ENCODE results near the gene CFAP97D2. TPM values are rescaled to one million over a fixed set of nuclear protein-coding genes. Genes with fewer than 3 reads are reported as not detected.
"Not testable (repeated sequence)": the region's sequence is repeated elsewhere in the genome, so short reads cannot be mapped to it uniquely, and the experiment has no call there.

The CFAP97D2 gene
- polyA plus RNA-seq, 1 donor from 2014 or later = not detected

DNA sequence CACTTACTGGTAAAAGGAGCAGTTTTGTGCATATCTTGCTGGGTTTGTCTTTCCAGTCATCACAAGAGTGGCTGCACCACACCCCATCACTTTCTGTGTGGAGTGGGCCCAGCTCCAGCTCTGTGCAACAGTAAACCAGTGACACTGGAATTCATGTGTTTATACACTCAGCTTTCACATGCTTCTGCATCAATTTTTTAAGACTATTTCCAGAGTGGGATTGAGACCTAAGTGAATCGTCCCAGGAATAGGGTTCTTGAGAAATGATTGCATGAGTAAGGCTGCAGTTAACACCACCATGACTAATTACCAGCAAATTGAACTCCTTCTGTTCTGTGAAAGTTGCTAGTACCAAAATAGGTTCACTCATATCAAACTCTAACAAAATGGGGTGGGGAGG lies 5.3 kb upstream of the CFAP97D2 start:
- Histone ChIP-seq H3K36me3 (ENCODE audit: insufficient read depth, low read length) (no peaks in the 10 kb centered on the region), H3K4me3 (ENCODE audit: low read length) (no peak overlapping the region), H3F3A (ENCODE audit: insufficient read depth, low read length, poor library complexity, severe bottlenecking) (no peaks in the 10 kb centered on the region), H3K27ac (ENCODE audit: low read length) (no peak overlapping the region), H3K9me3 (ENCODE audit: low read length) (peaks cover 2% of the 10 kb centered on the region), H4K20me1 (ENCODE audit: insufficient read depth) (no peaks in the 10 kb centered on the region), H3K9me2 (ENCODE audit: insufficient read depth, low read length) (no peaks in the 10 kb centered on the region), H2AFZ (ENCODE audit: low read depth, low read length) (no peak overlapping the region), H3K27me3 (ENCODE audit: insufficient read depth, low read depth, low read length) (no peaks in the 10 kb centered on the region), H3K9ac (ENCODE audit: low read length) (no peak overlapping the region), H3K4me2 (ENCODE audit: low read length) (no peak overlapping the region), H3K79me2 (replicated peaks; ENCODE audit: insufficient read depth, low read length) (no peaks in the 10 kb centered on the region)
- TF ChIP-seq MXI1 (conservative IDR thresholded peaks at IDR 0.05; ENCODE audit: poor library complexity, severe bottlenecking) (no peak), EZH2 (IDR thresholded peaks at IDR 0.05; ENCODE audit: borderline replicate concordance, insufficient read depth, low read length, poor library complexity, severe bottlenecking) (no peak), POLR2AphosphoS5 (IDR thresholded peaks at IDR 0.05) (no peak), CTCF (IDR thresholded peaks at IDR 0.05; ENCODE audit: poor library complexity, severe bottlenecking) (no peak), SMC3 (conservative IDR thresholded peaks at IDR 0.05; ENCODE audit: poor library complexity) (no peak), RAD21 (conservative IDR thresholded peaks at IDR 0.05) (no peak), EP300 (conservative IDR thresholded peaks at IDR 0.05; ENCODE audit: poor library complexity, severe bottlenecking) (no peak), TAF1 (IDR thresholded peaks at IDR 0.05; ENCODE audit: low read depth) (no peak)
- TF ChIP-seq, protein P1, sequence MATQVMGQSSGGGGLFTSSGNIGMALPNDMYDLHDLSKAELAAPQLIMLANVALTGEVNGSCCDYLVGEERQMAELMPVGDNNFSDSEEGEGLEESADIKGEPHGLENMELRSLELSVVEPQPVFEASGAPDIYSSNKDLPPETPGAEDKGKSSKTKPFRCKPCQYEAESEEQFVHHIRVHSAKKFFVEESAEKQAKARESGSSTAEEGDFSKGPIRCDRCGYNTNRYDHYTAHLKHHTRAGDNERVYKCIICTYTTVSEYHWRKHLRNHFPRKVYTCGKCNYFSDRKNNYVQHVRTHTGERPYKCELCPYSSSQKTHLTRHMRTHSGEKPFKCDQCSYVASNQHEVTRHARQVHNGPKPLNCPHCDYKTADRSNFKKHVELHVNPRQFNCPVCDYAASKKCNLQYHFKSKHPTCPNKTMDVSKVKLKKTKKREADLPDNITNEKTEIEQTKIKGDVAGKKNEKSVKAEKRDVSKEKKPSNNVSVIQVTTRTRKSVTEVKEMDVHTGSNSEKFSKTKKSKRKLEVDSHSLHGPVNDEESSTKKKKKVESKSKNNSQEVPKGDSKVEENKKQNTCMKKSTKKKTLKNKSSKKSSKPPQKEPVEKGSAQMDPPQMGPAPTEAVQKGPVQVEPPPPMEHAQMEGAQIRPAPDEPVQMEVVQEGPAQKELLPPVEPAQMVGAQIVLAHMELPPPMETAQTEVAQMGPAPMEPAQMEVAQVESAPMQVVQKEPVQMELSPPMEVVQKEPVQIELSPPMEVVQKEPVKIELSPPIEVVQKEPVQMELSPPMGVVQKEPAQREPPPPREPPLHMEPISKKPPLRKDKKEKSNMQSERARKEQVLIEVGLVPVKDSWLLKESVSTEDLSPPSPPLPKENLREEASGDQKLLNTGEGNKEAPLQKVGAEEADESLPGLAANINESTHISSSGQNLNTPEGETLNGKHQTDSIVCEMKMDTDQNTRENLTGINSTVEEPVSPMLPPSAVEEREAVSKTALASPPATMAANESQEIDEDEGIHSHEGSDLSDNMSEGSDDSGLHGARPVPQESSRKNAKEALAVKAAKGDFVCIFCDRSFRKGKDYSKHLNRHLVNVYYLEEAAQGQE (IDR thresholded peaks at IDR 0.05; ENCODE audit: borderline replicate concordance) = no peak

DNA sequence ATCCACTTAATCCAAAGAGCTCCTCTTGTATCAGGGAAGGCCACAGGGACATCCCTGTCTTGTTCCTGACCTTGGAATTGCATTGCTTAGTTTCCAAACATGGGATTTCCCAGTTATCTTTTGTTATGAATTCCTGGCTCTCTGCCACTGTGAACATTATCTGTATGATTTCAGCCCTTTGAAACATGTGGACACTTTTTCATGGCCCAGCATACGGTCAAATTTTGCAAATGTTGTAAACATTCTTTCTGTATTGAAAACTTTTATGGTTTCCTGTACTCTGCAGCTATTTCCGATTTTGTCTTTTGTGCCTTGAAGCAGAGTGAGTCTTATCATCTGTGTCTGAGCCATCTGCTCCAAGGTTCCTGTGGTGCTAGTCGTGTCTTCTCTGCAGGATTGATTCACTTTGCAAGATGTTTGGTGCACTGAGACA lies 4.5 kb upstream of the CFAP97D2 start:
- H3K9me2 ChIP-seq (ENCODE audit: insufficient read depth, low read length) = no peaks in the 10 kb centered on the region
- no peak overlapping the region for H3K9ac ChIP-seq (ENCODE audit: low read length)
- no peaks in the 10 kb centered on the region for H3K27me3 ChIP-seq (ENCODE audit: insufficient read depth, low read depth, low read length)
- H3F3A ChIP-seq (ENCODE audit: insufficient read depth, low read length, poor library complexity, severe bottlenecking) = no peaks in the 10 kb centered on the region
- TF ChIP-seq EP300 (conservative IDR thresholded peaks at IDR 0.05; ENCODE audit: poor library complexity, severe bottlenecking) (no peak), POLR2AphosphoS5 (IDR thresholded peaks at IDR 0.05) (no peak), CTCF (IDR thresholded peaks at IDR 0.05; ENCODE audit: poor library complexity, severe bottlenecking) (no peak), SMC3 (conservative IDR thresholded peaks at IDR 0.05; ENCODE audit: poor library complexity) (no peak), TAF1 (IDR thresholded peaks at IDR 0.05; ENCODE audit: low read depth) (no peak), RAD21 (conservative IDR thresholded peaks at IDR 0.05) (no peak), MXI1 (conservative IDR thresholded peaks at IDR 0.05; ENCODE audit: poor library complexity, severe bottlenecking) (no peak), EZH2 (IDR thresholded peaks at IDR 0.05; ENCODE audit: borderline replicate concordance, insufficient read depth, low read length, poor library complexity, severe bottlenecking) (no peak)
- TF ChIP-seq, protein P1 (IDR thresholded peaks at IDR 0.05; ENCODE audit: borderline replicate concordance) = no peak
- H3K4me3 ChIP-seq (ENCODE audit: low read length) = no peak overlapping the region
- H3K4me2 ChIP-seq (ENCODE audit: low read length) = no peak overlapping the region
- no peaks in the 10 kb centered on the region for H3K79me2 ChIP-seq (replicated peaks; ENCODE audit: insufficient read depth, low read length)
- no peaks in the 10 kb centered on the region for H3K36me3 ChIP-seq (ENCODE audit: insufficient read depth, low read length)
- no peaks in the 10 kb centered on the region for H4K20me1 ChIP-seq (ENCODE audit: insufficient read depth)
- H3K27ac ChIP-seq (ENCODE audit: low read length) = no peak overlapping the region
- peaks cover 2% of the 10 kb centered on the region for H3K9me3 ChIP-seq (ENCODE audit: low read length)
- H2AFZ ChIP-seq (ENCODE audit: low read depth, low read length) = no peak overlapping the region

DNA sequence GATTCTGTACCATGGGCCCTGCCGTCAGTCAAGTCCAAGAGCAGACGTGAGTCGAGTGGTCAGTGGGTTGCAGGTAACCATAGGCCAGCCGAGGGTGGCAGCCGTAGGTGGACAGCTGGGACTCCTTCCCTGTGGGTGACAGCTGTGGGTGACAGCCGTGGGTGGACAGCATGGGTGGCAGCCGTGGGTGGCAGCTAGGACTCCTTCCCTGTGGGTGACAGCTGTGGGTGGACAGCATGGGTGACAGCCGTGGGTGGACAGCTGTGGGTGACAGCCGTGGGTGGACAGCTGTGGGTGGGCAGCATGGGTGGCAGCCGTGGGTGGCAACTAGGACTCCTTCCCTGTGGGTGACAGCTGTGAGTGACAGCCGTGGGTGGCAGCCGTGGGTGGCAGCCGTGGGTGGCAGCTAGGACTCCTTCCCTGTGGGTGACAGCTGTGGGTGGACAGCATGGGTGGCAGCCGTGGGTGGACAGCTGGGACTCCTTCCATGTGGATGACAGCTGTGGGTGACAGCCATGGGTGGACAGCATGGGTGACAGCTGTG lies 2.6 kb upstream of the CFAP97D2 start:
- not testable (repeated sequence) for H3K4me3 ChIP-seq (ENCODE audit: low read length); H3K79me2 ChIP-seq (replicated peaks; ENCODE audit: insufficient read depth, low read length); H3K27me3 ChIP-seq (ENCODE audit: insufficient read depth, low read depth, low read length); H2AFZ ChIP-seq (ENCODE audit: low read depth, low read length); H3K9ac ChIP-seq (ENCODE audit: low read length); H3K9me2 ChIP-seq (ENCODE audit: insufficient read depth, low read length); H3F3A ChIP-seq (ENCODE audit: insufficient read depth, low read length, poor library complexity, severe bottlenecking); H3K9me3 ChIP-seq (ENCODE audit: low read length); H3K27ac ChIP-seq (ENCODE audit: low read length); H4K20me1 ChIP-seq (ENCODE audit: insufficient read depth); H3K36me3 ChIP-seq (ENCODE audit: insufficient read depth, low read length); H3K4me2 ChIP-seq (ENCODE audit: low read length)

Measured in neural cell (in vitro differentiated cells).